Neural progenitor cell (in vitro differentiated cells): ENCODE results near the gene SMIM45.
A peak's percentile ranks its signal among the peaks of the same experiment; 100 is the strongest.

ENCODE experiments used
- DNase-seq: peaks from one replicate; pipeline ENCODE4 v3.0.0-alpha.2; 2016; ENCODE audit warnings: low spot score
- H2AFZ ChIP-seq: fragments of 200-600 bp; sonication (generic); replicated peaks from 2 replicates; pipeline ENCODE4 v1.6.1; 2016; ENCODE audit warnings: antibody characterized with exemption
- H3F3A ChIP-seq: fragments of 200-600 bp; sonication (generic); 2 replicates; pipeline ENCODE4 v1.6.1; 2016; ENCODE audit warnings: antibody characterized with exemption, low read depth
- H3K27ac ChIP-seq: fragments of 200-600 bp; sonication (generic); 2 replicates; pipeline ENCODE4 v1.5.1; 2016; ENCODE audit warnings: mild to moderate bottlenecking
- H3K27me3 ChIP-seq: fragments of 200-600 bp; sonication (generic); 2 replicates; pipeline ENCODE4 v1.6.1; 2016; ENCODE audit warnings: mild to moderate bottlenecking, moderate library complexity
- H3K36me3 ChIP-seq: fragments of 200-600 bp; sonication (generic); 2 replicates; pipeline ENCODE4 v1.5.1; 2016
- H3K4me1 ChIP-seq: fragments of 200-600 bp; sonication (generic); 2 replicates; pipeline ENCODE4 v1.6.1; 2016; ENCODE audit warnings: mixed run types
- H3K4me2 ChIP-seq: fragments of 200-600 bp; sonication (generic); 2 replicates; pipeline ENCODE4 v1.6.1; 2016
- H3K4me3 ChIP-seq: fragments of 200-600 bp; sonication (generic); 2 replicates; pipeline ENCODE4 v1.5.1; 2016
- H3K79me2 ChIP-seq: fragments of 200-600 bp; sonication (generic); 2 replicates; pipeline ENCODE4 v1.6.1; 2016; ENCODE audit warnings: low read depth
- H3K9ac ChIP-seq: fragments of 200-600 bp; sonication (generic); 2 replicates; pipeline ENCODE4 v1.6.1; 2016
- H3K9me3 ChIP-seq: fragments of 200-600 bp; sonication (generic); 2 replicates; pipeline ENCODE4 v1.5.1; 2016; ENCODE audit warnings: low read depth
- H4K20me1 ChIP-seq: fragments of 200-600 bp; sonication (generic); 2 replicates; pipeline ENCODE4 v1.6.1; 2016; ENCODE audit warnings: low read depth
- H3K27ac Mint-ChIP-seq: 3 replicates; pipeline ENCODE4 v1.8.0; 2021; ENCODE audit warnings: mixed read lengths
- H3K27me3 Mint-ChIP-seq: 2 replicates; pipeline ENCODE4 v1.8.0; 2022; ENCODE audit warnings: low read depth, mild to moderate bottlenecking, inconsistent platforms, moderate library complexity, mixed read lengths; ENCODE audit not compliant: insufficient read depth
- H3K36me3 Mint-ChIP-seq: 3 replicates; pipeline ENCODE4 v1.8.0; 2021; ENCODE audit warnings: mixed read lengths
- H3K4me1 Mint-ChIP-seq: 3 replicates; pipeline ENCODE4 v1.8.0; 2021; ENCODE audit warnings: mixed read lengths
- H3K4me3 Mint-ChIP-seq: 3 replicates; pipeline ENCODE4 v1.8.0; 2021; ENCODE audit warnings: mild to moderate bottlenecking, moderate library complexity, mixed read lengths
- H3K9me3 Mint-ChIP-seq: 3 replicates; pipeline ENCODE4 v1.8.0; 2020; ENCODE audit warnings: mixed read lengths
- CTCF ChIP-seq: fragments of 200-600 bp; sonication (generic); IDR thresholded peaks from 2 replicates; pipeline ENCODE4 v1.5.1; 2017; ENCODE audit warnings: antibody characterized with exemption, mild to moderate bottlenecking
- EZH2 ChIP-seq: fragments of 200-600 bp; sonication (generic); IDR thresholded peaks from 2 replicates; pipeline ENCODE4 v1.6.1; 2017; ENCODE audit warnings: antibody characterized with exemption, mild to moderate bottlenecking, moderate library complexity
- EZH2phosphoT487 ChIP-seq: fragments of 200-600 bp; sonication (generic); IDR thresholded peaks from 2 replicates; pipeline ENCODE4 v1.6.1; 2017; ENCODE audit warnings: antibody characterized with exemption

SMIM45 gene

GRCh38 chr22:41905411-41906202, 46.3 kb upstream of the SMIM45 start:
- Histone ChIP-seq H4K20me1 (peaks cover 69% of the 10 kb centered on the region), H3K27me3 (peaks cover 31% of the 10 kb centered on the region), H3K4me3 (no peak overlapping the region), H3F3A (peaks cover 28% of the 10 kb centered on the region), H3K9ac (no peak overlapping the region), H2AFZ (no peak overlapping the region), H3K79me2 (no peaks in the 10 kb centered on the region), H3K9me3 (no peaks in the 10 kb centered on the region), H3K27ac (no peak overlapping the region), H3K4me1 (peaks cover 7% of the 10 kb centered on the region), H3K36me3 (no peaks in the 10 kb centered on the region), H3K4me2 (no peak overlapping the region)
- peaks cover 3% of the 10 kb centered on the region for H3K4me1 Mint-ChIP-seq
- H3K36me3 Mint-ChIP-seq: peaks cover 15% of the 10 kb centered on the region
- H3K4me3 Mint-ChIP-seq: peak overlapping the region; percentile 53
- H3K27me3 Mint-ChIP-seq: peaks cover 24% of the 10 kb centered on the region
- H3K9me3 Mint-ChIP-seq: no peaks in the 10 kb centered on the region
- no peak for DNase-seq
- no peak overlapping the region for H3K27ac Mint-ChIP-seq
- TF ChIP-seq EZH2 (no peak), CTCF (no peak), EZH2phosphoT487 (no peak)

- H3K9me3 ChIP-seq: no peaks in the 10 kb centered on the region
- H3K79me2 ChIP-seq: no peaks in the 10 kb centered on the region
- H3F3A ChIP-seq: peaks cover 28% of the 10 kb centered on the region
- peaks cover 43% of the 10 kb centered on the region for H3K27me3 ChIP-seq
- H2AFZ ChIP-seq: no peak overlapping the region
- no peak for DNase-seq
- H3K27ac ChIP-seq: no peak overlapping the region
- Mint-ChIP-seq H3K27ac (no peak overlapping the region), H3K9me3 (peaks cover 4% of the 10 kb centered on the region), H3K4me3 (no peak overlapping the region), H3K4me1 (peaks cover 5% of the 10 kb centered on the region), H3K36me3 (peaks cover 12% of the 10 kb centered on the region), H3K27me3 (peaks cover 26% of the 10 kb centered on the region)
- no peak overlapping the region for H3K4me2 ChIP-seq
- no peak for TF ChIP-seq EZH2phosphoT487
- TF ChIP-seq CTCF: no peak
- no peak for TF ChIP-seq EZH2
- H4K20me1 ChIP-seq: peaks cover 77% of the 10 kb centered on the region
- H3K9ac ChIP-seq: no peak overlapping the region
- H3K4me3 ChIP-seq: no peak overlapping the region
- peaks cover 13% of the 10 kb centered on the region for H3K4me1 ChIP-seq
- H3K36me3 ChIP-seq: no peaks in the 10 kb centered on the region
Observed at GRCh38 chr22:41906822-41907221, 45.1 kb upstream of the SMIM45 start.

- Mint-ChIP-seq H3K27ac (no peak overlapping the region), H3K27me3 (peaks cover 35% of the 10 kb centered on the region), H3K4me3 (no peak overlapping the region), H3K9me3 (peaks cover 4% of the 10 kb centered on the region), H3K36me3 (peaks cover 12% of the 10 kb centered on the region), H3K4me1 (peaks cover 5% of the 10 kb centered on the region)
- H3K4me1 ChIP-seq: peaks cover 13% of the 10 kb centered on the region
- no peaks in the 10 kb centered on the region for H3K36me3 ChIP-seq
- H3K9ac ChIP-seq: no peak overlapping the region
- H3K27me3 ChIP-seq: peaks cover 52% of the 10 kb centered on the region
- H2AFZ ChIP-seq: no peak overlapping the region
- DNase-seq: peak; percentile 19
- peaks cover 28% of the 10 kb centered on the region for H3F3A ChIP-seq
- TF ChIP-seq CTCF (no peak), EZH2 (no peak), EZH2phosphoT487 (no peak)
- H3K79me2 ChIP-seq: no peaks in the 10 kb centered on the region
- H3K4me2 ChIP-seq: no peak overlapping the region
- peaks cover 83% of the 10 kb centered on the region for H4K20me1 ChIP-seq
- H3K9me3 ChIP-seq: no peaks in the 10 kb centered on the region
- no peak overlapping the region for H3K27ac ChIP-seq
- no peak overlapping the region for H3K4me3 ChIP-seq
Observed at GRCh38 chr22:41907436-41908401, 44.2 kb upstream of the SMIM45 start.
